HG03025 (cell line): ENCODE data around the gene UBE2F.

ENCODE experiments used
- ATAC-seq: cut with Tn5 transposase; IDR thresholded peaks from one replicate; pipeline ENCODE4 v1.9.1; 2021; ENCODE audit warnings: mild to moderate bottlenecking, moderate library complexity; ENCODE audit not compliant: unreplicated experiment, low FRiP score

UBE2F gene

DNA sequence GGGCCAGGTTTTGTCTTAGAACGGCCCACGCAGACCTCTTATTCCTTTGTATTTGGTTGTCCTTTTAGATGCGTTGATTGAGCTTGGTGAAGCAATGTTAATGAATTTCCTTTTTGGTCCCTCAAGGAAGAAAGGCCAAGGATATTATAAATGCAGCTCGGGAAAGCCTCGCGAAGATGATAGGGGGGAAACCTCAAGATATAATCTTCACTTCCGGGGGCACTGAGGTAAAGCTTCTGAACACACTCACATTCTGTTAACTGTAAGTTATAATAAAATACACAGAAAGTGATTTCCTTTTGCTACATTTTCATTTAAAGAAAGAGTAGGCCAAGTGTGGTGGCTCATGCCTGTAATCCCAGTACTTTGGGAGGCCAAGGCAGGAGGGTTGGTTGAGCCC, 101.1 kb downstream of the UBE2F start:
- no peak for ATAC-seq

DNA sequence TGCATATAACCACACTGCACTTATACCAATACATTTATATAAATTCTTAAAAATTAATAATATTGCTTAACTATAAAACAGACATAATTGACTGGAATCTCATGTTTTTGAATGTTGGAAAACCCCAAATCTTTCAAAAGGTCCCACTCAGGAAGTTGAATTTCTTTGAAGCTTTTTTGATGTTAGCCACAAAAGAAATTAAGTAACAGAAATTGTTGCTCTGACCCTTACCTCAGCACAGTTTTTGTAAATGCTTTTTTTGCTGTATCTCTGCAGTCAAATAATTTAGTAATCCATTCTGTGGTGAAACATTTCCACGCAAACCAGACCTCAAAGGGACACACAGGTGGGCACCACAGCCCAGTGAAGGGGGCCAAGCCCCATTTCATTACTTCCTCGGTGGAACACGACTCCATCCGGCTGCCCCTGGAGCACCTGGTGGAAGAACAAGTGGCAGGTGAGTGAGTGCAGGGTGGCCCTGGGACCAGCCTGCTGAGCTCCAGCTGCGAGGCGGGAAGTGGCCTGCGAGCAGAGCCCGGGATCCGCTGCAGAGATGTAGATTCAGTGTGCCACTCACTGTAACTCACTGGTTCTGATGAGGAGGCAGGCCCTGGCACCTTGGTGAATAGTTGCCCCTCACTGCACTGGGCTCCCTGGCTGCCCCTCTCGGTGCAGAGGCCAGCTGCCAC, 102.4 kb downstream of the UBE2F start:
- no peak for ATAC-seq

DNA sequence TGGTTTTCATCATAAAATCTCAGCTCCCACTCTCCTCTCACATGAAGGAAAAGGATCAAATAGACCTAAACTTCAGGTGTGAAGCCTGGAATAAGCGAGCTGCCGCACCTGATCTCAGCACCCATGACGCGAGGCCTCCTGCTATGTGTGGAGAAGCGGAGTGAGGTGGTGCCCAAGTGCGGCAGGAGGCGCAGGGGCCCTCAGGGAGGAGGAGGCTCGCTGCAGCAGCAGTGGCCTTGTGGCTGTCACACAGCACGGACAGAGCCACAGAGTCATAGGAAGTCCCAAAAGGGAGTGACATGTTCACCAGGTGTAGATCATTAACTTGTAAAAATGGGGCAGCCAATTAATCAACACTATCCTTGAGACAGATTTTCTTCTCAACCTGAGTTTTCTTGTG, 103.1 kb downstream of the UBE2F start:
- ATAC-seq: no peak

- no peak for ATAC-seq
Measured at GRCh38 chr2:238075397-238075796, 108.6 kb downstream of the UBE2F start.

GRCh38 chr2:238077292-238077691, 110.5 kb downstream of the UBE2F start:
- no peak for ATAC-seq

DNA sequence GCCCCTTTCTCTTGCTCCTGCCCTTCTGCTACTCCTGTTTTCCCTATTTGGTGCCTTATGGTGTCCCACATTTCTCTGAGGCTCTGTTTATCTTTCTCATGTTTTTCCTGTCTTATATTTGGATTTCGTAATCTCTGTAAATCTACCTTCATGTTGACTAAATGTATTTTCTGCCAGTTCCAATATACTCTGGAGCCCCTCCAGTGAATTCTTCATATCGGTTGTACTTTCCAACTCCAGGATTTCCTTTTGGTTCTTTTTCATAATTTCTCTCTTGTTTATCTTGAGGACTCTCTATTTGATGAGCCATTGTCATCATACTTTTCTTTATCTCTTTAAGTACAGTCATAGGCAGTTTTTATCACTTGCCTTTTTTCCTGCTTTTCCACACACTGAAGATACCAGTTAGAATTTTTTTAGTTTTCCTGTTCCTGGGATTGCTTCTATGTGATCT, 113.1 kb downstream of the UBE2F start:
- no peak for ATAC-seq

- no peak for ATAC-seq
Measured at GRCh38 chr2:238080518-238080917, 113.7 kb downstream of the UBE2F start.

DNA sequence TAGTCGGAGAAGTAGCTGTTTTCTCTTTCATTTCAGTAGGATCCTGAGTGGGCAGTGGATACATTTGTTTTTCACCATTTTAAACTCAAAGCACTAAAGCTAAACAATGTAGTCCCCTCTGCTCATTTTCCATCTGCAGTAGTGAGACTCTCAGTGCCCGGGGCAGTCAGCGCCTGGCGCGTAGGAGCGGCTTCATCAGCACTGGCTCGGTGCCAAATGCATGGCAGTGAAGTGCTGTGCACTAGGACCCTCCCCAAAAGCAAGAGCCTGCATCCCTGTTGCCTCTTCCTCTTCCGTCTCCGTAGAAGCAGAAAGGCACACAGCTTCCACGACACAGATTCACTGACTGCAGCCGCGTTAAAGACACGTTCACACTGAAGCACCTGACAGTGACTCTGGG, 114.3 kb downstream of the UBE2F start:
- no peak for ATAC-seq

GRCh38 chr2:238081561-238081960, 114.7 kb downstream of the UBE2F start:
- ATAC-seq: no peak

DNA sequence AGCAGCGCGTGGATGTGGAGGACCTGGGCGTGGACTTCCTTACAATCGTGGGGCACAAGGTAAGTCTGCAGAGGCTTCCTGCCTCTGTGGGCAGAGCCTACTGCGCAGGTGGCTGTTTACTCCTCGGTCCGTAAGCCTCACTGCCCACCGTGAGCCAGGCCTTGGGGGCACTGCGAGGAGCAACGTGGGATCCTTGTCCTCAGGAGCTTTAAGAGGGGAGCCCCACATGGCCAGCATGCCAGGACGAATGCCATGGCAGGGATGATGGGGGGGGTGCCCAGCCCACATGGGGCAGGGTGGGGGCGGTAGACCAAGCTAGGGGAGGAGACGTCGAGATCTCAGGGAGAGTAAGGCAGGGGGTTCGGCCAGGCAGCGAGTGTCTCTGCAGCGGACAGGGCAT, 115.3 kb downstream of the UBE2F start:
- ATAC-seq: no peak

GRCh38 chr2:238082827-238083226, 116.0 kb downstream of the UBE2F start:
- no peak for ATAC-seq

- ATAC-seq: no peak
Measured at GRCh38 chr2:238083919-238084318, 117.1 kb downstream of the UBE2F start.

DNA sequence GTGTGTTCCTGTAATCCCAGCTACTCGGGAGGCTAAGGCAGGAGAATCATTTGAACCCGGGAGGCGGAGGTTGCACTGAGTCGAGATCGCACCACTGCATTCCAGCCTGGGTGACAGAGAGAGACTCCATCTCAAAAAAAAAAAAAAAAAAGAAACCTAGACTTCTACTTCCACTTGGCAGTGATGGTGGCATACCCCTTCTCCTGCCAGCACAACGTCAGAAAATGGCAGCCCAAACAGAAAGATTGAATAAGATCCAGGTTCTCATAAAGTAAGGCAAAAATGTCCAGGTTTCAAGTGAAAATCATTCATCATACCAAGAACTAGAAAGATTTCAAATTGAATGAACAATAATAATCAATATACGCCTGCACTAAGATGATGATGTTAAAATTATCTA, 117.9 kb downstream of the UBE2F start:
- no peak for ATAC-seq

DNA sequence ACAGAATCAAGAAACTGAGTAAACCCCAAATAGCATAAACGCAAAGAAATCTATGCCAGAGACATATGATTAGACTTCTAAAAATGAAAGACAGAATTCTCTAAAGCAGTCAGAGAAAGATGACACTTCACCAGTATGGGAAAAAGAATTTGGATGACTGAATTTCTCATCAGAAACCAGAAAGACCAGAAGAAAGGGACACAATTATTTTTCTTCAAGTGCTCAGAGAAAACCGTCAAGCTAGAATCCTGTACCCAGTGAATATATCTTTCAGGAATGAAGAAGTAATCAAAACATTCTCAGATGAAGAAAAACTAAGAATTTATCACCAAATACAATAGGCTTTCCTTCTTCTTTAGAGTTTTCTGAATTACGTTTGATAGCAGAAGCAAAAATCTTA, 119.1 kb downstream of the UBE2F start:
- ATAC-seq: no peak

GRCh38 chr2:238087211-238087610, 120.4 kb downstream of the UBE2F start:
- ATAC-seq: no peak

DNA sequence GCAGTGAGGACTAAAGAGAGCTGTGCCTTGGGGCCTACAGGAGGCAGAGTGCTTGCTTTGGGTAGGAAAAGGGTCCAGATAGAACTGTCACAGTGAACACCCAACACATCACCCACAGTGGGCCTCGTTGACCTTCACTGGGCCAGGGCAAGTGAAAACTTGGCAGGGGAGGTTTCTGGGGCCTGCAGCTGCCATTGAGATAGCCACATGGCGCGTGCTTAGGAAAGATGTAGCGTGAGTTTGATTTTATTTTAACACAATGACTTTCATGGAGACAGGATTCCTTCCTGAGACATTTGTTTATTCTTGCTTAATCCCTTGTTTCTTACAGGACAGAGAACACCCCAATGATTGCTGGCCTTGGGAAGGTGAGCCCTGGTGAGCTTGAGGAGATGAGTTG, 124.1 kb downstream of the UBE2F start:
- ATAC-seq: no peak

- no peak for ATAC-seq
Measured at GRCh38 chr2:238091436-238092060, 124.7 kb downstream of the UBE2F start.
